Fibroblast of mammary gland (primary cell): ENCODE data around the gene RTF2.

Experiments
- DNase-seq: peaks from one replicate; pipeline ENCODE4 v3.0.0-alpha.2; 2010; ENCODE audit warnings: low read depth
- H3K4me3 ChIP-seq: 2 replicates; pipeline ENCODE4 v1.5.1; 2011; ENCODE audit warnings: low read depth, mild to moderate bottlenecking, low read length, moderate library complexity; ENCODE audit not compliant: control insufficient read depth
- TF ChIP-seq, protein P1 (sequence below): conservative IDR thresholded peaks from 2 replicates; pipeline ENCODE4 v1.5.1; 2011; ENCODE audit warnings: low read depth, low read length, inconsistent platforms; ENCODE audit not compliant: control insufficient read depth, insufficient read depth

Gene RTF2

DNA sequence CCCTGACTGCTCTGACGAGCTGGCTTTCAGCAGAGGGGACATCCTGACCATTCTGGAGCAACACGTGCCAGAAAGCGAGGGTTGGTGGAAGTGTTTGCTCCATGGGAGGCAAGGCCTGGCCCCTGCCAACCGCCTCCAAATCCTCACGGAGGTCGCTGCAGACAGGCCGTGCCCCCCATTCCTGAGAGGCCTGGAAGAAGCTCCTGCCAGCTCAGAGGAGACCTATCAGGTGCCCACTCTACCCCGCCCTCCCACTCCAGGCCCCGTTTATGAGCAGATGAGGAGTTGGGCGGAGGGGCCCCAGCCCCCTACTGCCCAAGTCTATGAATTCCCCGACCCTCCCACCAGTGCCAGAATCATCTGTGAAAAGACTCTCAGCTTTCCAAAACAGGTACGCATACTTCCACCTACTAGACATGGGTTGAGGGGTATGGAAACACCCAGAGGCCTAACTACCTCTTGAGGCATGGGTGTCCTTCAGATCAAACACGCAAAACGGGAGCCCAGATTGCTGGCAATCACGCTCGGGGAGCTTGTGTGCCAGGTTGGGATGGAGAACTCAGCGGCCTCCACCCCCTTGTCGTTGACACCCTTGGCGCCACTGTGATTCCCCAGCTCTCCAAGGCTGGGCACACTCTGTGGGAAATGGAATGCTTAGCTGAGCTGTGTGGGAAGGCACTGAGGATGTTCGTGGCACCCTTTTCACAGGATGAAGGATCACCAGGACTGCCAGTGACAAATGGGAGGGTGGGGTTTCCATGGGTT is 31.0 kb upstream of the RTF2 start:
- TF ChIP-seq, protein P1, sequence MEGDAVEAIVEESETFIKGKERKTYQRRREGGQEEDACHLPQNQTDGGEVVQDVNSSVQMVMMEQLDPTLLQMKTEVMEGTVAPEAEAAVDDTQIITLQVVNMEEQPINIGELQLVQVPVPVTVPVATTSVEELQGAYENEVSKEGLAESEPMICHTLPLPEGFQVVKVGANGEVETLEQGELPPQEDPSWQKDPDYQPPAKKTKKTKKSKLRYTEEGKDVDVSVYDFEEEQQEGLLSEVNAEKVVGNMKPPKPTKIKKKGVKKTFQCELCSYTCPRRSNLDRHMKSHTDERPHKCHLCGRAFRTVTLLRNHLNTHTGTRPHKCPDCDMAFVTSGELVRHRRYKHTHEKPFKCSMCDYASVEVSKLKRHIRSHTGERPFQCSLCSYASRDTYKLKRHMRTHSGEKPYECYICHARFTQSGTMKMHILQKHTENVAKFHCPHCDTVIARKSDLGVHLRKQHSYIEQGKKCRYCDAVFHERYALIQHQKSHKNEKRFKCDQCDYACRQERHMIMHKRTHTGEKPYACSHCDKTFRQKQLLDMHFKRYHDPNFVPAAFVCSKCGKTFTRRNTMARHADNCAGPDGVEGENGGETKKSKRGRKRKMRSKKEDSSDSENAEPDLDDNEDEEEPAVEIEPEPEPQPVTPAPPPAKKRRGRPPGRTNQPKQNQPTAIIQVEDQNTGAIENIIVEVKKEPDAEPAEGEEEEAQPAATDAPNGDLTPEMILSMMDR, result no peak
- H3K4me3 ChIP-seq, result no peak overlapping the region
- DNase-seq, result no peak

DNA sequence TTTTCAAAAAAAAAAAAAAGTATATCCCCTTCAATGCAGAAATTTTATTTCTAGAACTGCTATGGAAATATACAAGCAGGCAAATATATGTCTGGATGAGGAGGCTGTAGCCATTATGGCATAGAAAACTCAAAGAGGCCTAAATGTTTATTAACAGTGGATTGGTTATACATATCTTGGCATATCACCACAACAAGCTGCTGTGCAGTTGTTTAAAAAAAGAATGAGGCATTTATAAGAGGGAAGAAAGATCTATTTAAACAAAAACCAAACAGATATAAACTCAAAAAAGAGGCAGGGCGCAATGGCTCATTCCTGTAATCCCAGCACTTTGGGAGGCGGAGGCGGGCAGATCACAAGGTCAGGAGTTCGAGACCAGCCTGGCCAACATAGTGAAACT is 30.1 kb upstream of the RTF2 start:
- TF ChIP-seq, protein P1, result no peak
- DNase-seq, result no peak

DNA sequence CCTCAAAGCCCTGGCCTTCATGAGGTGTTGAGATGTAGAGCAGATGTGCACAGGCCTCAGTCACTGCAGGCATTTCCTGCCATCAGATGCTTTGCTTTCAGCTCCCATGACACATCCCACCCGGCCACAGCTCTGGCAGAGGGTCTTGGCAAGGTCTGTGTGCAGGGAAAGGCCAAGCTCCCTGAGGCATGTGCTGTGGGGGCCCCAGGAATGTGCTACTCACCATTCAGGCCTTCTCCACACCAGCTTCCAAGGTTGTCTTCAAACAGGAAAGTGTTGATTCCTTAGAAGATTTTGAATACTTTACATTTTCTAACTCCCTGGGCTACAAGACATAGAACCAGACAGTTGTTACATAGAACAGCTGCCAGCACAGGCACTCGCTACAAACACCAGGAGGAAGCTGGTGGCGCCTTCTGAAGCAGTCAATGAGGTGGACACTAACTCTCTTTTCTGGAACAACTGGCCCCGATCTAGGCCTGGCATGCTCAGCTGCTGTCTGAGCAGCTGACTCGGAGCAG is 28.6 kb upstream of the RTF2 start:
- TF ChIP-seq, protein P1, result no peak
- H3K4me3 ChIP-seq, result no peak overlapping the region
- peak; percentile 94 for DNase-seq

More for the DNA sequence above, 30.1 kb upstream of the RTF2 start:
- no peak overlapping the region for H3K4me3 ChIP-seq

DNA sequence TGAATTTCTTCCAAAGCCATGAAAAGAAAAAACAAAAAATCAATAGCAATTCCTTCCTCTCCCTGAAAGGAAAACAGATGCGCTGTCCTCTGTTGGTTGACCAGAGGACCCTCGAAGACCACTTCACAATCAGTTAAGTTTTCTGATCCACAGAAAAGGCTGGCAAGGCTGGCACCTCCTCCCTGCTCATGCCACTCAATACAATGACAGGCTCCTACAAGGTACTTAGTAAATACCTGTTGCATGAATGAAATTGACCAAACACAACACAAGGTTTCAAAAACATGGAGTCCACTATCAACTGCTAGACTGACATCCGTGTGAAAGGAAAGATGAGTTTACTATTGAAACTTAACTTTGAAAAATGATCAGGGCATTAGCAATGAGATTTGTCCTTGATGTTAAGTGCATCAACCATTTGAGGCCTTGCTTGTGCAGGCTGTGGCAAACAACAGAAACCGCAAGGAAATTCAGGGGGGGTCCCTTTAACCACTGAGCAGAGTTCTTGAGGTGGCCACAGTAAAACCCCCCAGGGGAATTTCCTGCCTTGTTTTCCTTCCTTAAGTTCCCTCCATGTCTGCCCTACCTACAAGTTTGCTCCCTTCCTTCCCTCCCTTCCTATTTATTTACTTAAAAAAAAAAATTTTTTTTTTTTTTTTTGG is 27.9 kb upstream of the RTF2 start:
- no peak overlapping the region for H3K4me3 ChIP-seq
- no peak for DNase-seq

DNA sequence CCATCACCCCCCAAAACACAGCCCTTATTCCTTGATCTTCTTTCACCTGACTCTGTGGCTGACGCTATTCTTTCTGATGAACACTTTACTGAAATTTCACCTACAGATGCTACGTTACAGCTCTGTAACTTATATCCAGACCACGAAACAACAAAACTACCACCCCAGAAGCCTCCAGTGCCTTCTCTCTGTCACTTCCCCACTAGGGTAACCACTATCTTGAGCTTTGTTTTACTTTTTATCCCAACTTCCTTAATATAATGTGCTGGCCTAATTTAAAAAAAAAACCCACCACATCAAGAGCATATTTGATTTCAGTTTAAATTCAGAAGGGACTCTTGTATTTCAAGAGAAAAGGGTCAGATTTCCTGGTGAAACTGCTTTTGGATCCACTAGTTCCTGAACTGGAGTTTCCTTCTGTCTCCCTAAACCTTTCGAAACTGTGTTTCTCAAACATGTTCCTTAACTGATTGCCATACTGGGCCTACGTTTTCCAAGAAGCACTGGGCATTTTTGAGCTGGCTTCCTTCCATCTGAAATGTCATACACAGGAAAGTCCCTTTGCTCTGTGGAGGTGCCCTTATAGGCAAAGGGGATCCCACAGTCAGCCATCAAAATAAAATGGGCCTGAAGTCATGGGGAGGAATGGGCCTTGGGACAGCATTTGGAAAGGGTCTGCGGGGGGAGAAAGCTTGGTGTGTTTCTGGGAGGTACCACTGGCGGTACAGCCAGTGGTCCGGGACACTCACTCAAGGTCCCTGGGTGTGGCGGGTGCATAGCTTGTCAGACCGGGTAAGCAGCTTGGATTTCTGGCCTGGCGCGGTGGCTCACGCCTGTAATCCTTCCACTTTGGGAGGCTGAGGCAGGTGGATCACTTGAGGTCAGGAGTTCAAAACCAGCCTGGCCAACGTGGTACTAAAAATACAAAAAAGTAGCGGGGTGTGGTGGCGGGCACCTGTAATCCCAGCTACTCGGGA is 25.8 kb upstream of the RTF2 start:
- TF ChIP-seq, protein P1, result no peak
- H3K4me3 ChIP-seq, result no peak overlapping the region
- DNase-seq, result no peak

More for the DNA sequence above, 27.9 kb upstream of the RTF2 start:
- TF ChIP-seq, protein P1, result no peak
